Umbilical cord (tissue), 2 donors: ENCODE data around the gene RNF213. TPM values are rescaled to one million over a fixed set of nuclear protein-coding genes. Genes with fewer than 3 reads are reported as not detected.

Experiments used
- DNase-seq: peaks from one replicate; pipeline ENCODE4 v3.0.0-alpha.2; 2015; ENCODE audit warnings: low spot score
- total RNA-seq: library from RNA; depleted of rRNA; stranded (reverse); fragments of >200 nt; gene quantifications from one replicate; pipeline ENCODE4 v1.2.3, GENCODE V29; 2014; ENCODE audit warnings: low replicate concordance; ENCODE audit not compliant: insufficient read depth

The RNF213 gene
- total RNA-seq, 1 donor from 2014 or later = 54.4 TPM

GRCh38 chr17:80347536-80347935 is 86.9 kb downstream of the RNF213 start:
- no peak for DNase-seq

GRCh38 chr17:80347948-80348351 is 87.3 kb downstream of the RNF213 start:
- DNase-seq = no peak

GRCh38 chr17:80348551-80349150 is 88.0 kb downstream of the RNF213 start:
- no peak for DNase-seq

DNA sequence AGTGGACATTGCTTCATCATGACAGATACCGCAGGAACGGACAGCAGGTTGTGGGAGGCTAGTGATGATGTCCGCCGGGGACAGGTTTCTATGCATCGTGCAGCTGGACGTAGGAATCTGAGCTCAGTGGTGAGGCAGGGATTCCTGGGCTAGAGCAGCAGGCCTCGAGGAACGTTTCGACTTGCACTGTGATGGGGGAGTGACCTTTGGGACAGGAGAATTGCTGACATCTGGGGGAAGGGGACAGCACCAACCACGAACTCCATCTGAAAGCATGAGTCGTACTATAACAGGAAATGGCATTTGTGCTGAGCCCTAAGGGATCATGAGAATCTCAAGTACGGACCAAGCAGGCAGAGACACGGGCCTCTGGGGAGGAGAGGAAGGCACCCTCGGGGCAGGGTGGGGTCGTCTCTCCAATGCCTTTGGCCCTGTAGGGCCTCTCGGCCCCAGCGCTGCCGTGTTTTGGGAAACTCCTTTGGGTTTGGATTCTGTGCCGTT is 88.5 kb downstream of the RNF213 start:
- DNase-seq = no peak

DNA sequence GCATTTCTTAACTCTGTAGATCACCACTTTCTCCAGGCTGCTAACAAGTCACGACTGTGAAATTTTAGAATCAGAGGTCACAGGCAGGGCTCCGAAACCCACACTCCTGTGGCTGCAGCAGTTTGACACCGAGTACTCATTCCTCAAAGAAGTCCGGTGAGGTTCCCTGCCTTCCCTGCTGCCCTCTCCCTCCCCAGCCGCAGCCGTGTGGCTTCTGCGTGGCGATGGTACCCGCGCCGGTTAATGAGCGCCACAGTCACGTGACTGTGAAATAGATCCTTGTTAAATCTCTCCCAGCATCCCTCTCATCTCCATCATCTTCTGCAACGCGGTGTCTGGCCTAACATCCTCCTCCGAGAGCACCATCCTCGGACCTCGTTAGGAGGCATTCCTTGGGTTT is 89.1 kb downstream of the RNF213 start:
- no peak for DNase-seq

DNA sequence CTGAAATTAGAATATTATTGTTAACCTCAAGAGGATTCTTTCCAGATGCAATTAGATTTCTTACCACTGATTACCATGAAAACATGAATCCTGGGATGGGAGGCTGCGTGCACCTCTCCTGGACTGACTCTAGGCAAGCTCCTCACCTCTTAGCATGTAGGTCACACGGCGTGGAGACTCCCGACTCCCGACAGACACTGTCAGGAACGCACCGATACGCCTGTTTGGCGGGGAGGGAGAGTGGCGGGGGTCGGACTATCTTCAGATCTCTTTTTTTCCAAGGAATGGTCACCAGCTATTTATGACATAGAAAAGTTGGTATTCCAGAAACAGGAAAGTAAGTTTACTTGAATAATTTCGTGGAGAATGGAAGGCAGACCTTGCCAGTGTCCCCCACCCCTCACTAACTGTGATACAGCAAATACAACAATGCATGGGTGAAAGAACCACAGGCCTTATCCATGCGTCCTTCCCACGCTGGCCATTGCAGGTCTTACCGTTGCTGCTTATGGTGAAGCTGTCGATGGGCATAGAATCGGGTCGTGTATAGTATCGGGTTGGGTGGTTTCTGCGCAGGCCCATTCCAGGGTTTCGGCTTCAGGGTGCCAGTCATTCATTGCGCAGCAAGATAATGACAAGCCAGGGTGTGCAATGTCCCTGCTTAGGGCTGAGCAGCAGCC is 91.7 kb downstream of the RNF213 start:
- DNase-seq = no peak

GRCh38 chr17:80352991-80353665 is 92.5 kb downstream of the RNF213 start:
- no peak for DNase-seq

- DNase-seq = no peak
Observed at GRCh38 chr17:80353718-80354275, 93.1 kb downstream of the RNF213 start.

DNA sequence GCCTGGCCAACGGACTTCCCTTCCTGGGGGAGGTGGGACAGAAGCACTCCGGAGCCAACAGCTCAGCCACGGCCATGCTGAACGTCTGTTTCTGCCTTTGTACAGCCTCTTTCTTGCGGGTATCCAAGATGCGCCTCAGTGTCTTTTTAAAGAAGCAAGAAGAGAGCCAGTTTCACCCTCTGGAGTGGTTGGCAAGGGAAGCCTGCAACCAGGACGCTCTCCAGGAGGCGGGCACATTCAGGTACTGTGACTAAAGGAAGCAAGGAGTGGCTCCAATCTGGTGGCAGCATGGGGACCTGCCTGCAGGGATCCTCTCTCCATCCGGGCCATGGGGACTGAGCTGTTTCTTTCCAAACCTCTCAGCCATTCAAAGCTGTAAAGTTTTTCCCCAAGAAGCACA is 93.7 kb downstream of the RNF213 start:
- no peak for DNase-seq

DNA sequence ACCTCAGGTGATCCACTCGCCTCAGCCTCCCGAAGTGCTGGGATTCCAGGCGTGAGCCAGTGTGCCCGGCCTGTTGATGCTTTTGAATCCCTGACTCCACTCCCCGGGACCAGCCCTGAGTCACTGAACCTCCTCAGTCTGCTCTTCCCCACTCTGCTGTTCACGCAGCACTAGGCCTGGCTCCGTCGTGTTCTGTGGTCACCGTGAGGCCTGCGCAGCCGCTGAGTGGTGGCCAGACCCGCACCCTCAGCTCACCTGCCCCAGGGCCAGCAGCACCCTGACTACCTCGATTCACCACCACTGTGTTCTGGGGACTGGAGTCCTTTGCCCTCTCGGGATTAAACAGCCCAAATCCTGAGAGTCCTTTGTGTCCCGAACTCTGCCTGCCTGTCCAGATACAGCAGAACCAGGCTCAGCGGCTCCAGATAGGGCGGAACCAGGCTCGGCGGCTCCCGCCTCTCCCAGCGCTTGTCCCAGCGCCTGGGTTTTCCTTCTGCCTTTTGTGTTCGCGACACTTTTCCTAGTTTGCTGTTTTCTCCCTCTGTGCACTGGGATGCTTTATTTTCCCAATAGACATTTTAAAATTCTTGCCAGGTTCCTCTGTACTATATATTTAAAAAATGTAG is 95.7 kb downstream of the RNF213 start:
- no peak for DNase-seq

DNA sequence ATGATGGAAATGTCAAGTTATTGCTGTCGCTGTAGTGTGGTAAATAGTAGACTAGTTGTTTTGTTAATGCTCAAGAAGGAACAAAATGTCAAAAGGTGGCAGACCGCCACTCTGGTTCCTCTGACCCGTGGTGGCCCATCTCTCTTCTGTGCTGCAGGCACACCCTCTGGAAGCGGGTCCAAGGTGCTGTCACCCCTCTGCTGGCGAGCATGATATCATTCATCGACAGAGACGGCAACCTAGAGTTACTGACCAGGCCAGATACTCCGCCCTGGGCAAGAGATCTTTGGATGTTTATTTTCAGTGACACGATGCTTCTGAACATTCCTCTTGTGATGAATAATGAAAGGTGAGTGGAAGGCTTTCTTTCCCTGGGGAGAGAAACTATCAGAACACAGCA is 97.5 kb downstream of the RNF213 start:
- DNase-seq = no peak

DNA sequence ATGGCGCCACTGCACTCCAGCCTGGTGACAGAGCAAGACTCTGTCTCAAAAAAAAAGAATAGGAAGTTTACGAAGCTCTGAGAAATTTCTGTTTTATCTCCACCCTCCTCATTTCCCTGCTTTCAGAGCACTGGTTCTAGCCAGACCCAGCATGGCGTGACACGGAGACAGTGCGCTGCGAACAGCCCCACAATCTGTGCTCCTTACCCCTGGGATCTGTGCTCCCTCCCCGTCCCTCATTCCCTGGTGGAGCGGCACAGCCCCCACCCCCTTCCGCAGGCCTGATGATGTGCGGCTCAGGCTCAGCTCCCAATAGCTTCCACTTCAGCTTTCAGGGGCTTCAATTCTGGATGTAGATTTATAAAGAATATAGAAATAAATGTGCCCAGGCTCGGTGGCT is 98.2 kb downstream of the RNF213 start:
- DNase-seq = no peak

DNA sequence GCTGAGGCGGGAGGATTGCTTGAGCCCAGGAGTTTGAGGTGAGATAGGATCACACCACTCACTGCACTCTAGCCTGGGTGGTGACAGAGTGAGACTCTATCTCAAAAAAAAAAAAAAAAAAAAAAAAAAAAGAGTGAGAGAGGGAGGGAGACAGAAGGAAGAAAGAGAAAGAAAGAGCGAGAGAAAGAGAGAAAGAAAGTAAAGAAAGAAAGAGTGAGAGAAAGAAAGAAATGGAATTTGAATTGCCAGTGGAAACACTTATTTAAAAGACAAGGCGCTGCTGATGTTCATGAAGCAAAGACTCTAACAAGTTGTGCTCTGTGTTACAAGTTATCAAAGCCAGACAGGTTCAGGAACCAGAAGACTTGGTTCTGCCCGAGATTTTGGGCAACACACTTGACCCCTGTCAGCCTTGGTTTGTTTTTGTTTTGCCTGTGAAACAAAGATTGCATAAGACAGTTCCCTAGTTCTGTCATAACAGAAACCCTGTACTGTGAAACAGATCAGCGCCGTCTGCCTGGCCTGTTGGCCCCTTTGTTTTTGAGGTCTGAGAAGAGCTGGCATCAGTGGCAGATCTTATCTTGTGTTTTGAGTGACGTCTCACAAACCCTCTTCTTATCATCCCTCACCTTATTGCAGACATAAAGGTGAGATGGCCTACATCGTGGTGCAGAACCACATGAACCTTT is 98.9 kb downstream of the RNF213 start:
- no peak for DNase-seq

GRCh38 chr17:80360396-80360795 is 99.7 kb downstream of the RNF213 start:
- no peak for DNase-seq

- DNase-seq = no peak
Observed at GRCh38 chr17:80361495-80362220, 101.0 kb downstream of the RNF213 start.

- no peak for DNase-seq
Observed at GRCh38 chr17:80362428-80363119, 101.9 kb downstream of the RNF213 start.

GRCh38 chr17:80363120-80363515 is 102.5 kb downstream of the RNF213 start:
- no peak for DNase-seq

DNA sequence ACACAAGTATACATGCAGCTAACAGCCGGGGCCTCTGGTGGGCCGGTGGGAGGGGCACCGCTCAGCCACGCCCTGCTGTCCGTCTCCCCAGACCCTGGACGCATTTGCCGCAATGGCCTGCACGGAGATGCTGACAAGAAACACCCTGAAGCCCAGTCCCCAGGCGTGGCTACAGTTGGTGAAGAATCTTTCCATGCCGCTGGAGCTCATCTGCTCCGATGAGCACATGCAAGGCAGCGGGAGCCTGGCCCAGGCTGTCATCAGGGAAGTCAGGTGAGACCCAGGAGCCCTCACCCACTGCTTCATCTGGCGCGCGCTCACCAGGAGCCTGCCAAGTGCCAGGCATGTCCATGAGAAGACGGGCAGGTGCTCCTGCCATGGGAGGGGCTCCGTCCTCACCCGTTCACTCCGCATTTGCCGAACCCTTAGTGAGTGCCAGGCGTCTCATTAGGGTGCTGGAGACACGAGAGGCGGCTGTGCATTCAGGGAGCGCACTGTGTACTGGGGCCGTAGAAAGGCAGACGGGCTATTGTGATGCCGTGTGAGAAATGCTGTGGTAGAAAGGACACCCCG is 103.0 kb downstream of the RNF213 start:
- no peak for DNase-seq

- no peak for DNase-seq
Observed at GRCh38 chr17:80364091-80364691, 103.5 kb downstream of the RNF213 start.
